Mesodermal cell (in vitro differentiated cells): ENCODE results near the gene PSD2.

Experiments used
- H3K27ac ChIP-seq: 2 replicates; pipeline ENCODE4 v1.7.0; 2013; ENCODE audit warnings: mild to moderate bottlenecking, low read depth, low read length, moderate library complexity; ENCODE audit not compliant: severe bottlenecking
- H3K36me3 ChIP-seq: 2 replicates; pipeline ENCODE4 v1.7.1; 2013; ENCODE audit warnings: mild to moderate bottlenecking, low read length, moderate library complexity; ENCODE audit not compliant: control insufficient read depth, insufficient read depth
- H3K4me1 ChIP-seq: one replicate; pipeline ENCODE4 v1.7.1; 2013; ENCODE audit warnings: mild to moderate bottlenecking, low read length; ENCODE audit not compliant: insufficient read depth, control insufficient read depth, poor library complexity, severe bottlenecking
- H3K4me3 ChIP-seq: 2 replicates; pipeline ENCODE4 v1.7.0; 2013; ENCODE audit warnings: low read length, control low read depth, mild to moderate bottlenecking; ENCODE audit not compliant: insufficient read depth, poor library complexity, severe bottlenecking; ENCODE audit errors: extremely low read depth
- H3K9me3 ChIP-seq: 2 replicates; pipeline ENCODE4 v1.7.1; 2013; ENCODE audit warnings: mild to moderate bottlenecking, low read length, moderate library complexity; ENCODE audit not compliant: control insufficient read depth
- WGBS, 2 experiments: methylation state at CpG; one replicate each; pipeline ENCODE4 v1.1.5; 2013; ENCODE audit warnings: missing lambda C conversion rate in 2 of 2; ENCODE audit not compliant: insufficient coverage in 2 of 2; 5-methylcytosine and 5-hydroxymethylcytosine counted together

PSD2 gene

DNA sequence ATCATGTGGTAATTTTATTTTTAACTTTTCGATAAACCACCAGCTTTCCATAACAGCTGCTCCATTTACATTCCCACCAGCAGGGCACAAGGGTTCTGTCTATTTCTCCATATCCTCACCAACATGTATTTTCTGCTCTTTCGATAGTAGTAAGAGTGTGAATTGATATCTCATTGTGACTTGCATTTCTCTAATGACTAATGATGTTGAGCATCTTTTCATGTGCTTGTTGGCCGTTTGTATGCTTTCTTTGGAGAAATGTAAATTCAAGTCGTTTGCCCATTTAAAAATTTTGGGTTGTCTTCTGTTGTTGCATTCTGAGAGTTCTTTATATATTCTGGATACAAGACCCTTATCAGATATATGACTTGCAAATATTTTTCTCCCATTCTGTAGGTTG lies 45.9 kb downstream of the PSD2 start:
- H3K9me3 ChIP-seq = no peaks in the 10 kb centered on the region
- no peak overlapping the region for H3K27ac ChIP-seq
- no peaks in the 10 kb centered on the region for H3K4me1 ChIP-seq
- 49 to 67% methylated on average over 1 to 2 of the region's 4 CpGs for WGBS, 2 experiments
- no peaks in the 10 kb centered on the region for H3K36me3 ChIP-seq
- H3K4me3 ChIP-seq = no peak overlapping the region

DNA sequence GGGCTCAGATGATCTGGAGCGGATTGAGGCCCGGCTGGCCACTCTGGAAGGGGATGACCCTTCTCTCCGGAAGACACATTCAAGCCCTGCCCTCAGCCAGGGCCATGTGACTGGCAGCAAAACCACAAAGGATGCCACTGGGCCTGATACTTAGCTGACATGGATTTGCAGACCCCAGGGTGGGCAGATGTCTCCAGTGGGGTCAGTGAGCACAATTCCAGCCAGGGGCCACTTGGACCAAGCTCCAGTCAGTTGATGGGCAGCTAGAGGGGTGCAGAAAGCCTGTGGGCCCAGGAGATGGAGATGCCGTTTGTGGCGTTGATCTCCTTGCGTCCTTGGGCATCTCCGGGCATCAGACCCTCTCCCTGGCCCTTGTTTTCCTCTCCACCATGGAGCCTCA lies 46.7 kb downstream of the PSD2 start:
- 84 to 92% methylated on average over 5 to 6 of the region's 7 CpGs for WGBS, 2 experiments

DNA sequence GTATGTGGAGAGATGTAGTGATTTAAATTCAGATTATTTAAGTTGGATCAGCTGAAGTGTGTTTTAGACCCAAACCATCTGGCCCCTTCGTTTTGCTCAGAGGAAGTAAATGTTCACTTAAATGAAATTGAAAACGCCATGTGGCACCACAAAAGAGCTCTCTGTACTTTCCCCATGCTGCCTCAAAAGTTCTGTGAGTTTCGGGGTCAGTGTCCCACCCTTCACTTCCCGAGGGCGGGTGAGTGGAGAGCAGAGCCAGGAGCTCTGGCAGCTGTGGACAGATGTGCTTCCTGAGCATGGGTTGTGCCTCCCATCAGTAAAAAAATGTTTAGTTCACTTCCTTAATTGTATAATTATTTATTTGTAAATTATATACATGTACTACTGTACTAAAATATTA lies 48.4 kb downstream of the PSD2 start:
- Histone ChIP-seq H3K27ac (no peak overlapping the region), H3K36me3 (no peaks in the 10 kb centered on the region), H3K4me3 (no peak overlapping the region), H3K4me1 (no peaks in the 10 kb centered on the region), H3K9me3 (no peaks in the 10 kb centered on the region)
- WGBS, 2 experiments = 64 to 80% methylated on average over 3 to 5 of the region's 5 CpGs

More for the DNA sequence above, 46.7 kb downstream of the PSD2 start:
- Histone ChIP-seq H3K27ac (no peak overlapping the region), H3K9me3 (no peaks in the 10 kb centered on the region), H3K4me1 (no peaks in the 10 kb centered on the region), H3K4me3 (no peak overlapping the region), H3K36me3 (no peaks in the 10 kb centered on the region)

DNA sequence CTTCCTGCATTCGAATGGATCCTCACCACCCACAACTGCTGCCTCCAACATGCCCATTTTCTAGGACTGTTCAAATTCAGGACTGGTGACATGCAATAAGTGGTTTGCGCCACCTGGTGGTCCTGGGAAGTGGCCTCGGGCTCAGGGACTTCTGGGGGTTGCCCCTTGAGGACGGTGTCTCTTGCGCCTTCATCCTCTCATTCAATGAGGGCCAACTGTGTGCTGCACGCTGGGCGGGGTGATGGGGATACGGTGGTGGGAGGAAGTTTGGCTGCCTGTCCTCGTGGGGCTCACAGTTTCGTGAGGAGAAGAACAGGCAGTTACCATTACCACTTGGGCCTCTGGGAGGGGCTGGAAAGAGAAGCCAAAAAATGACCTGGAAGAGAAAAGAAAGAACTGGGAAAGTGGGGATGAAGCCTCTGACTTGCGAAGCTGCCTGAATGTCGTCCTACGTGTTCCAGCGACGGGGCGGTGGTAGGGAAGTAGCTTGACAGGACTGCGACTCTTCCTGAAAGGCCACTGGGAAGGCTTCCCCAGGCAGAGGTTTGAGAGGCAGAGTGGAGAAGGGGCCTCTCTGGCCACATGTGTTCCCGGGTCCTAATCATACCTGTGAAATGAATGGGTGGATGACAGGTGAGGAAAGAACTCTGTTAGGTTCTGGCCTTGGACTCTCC lies 49.0 kb downstream of the PSD2 start:
- no peak overlapping the region for H3K4me3 ChIP-seq
- no peaks in the 10 kb centered on the region for H3K36me3 ChIP-seq
- WGBS, 2 experiments = 49 to 52% methylated on average over 12 to 13 of the region's 18 CpGs
- H3K27ac ChIP-seq = no peak overlapping the region
- H3K4me1 ChIP-seq = no peaks in the 10 kb centered on the region
- H3K9me3 ChIP-seq = no peaks in the 10 kb centered on the region

DNA sequence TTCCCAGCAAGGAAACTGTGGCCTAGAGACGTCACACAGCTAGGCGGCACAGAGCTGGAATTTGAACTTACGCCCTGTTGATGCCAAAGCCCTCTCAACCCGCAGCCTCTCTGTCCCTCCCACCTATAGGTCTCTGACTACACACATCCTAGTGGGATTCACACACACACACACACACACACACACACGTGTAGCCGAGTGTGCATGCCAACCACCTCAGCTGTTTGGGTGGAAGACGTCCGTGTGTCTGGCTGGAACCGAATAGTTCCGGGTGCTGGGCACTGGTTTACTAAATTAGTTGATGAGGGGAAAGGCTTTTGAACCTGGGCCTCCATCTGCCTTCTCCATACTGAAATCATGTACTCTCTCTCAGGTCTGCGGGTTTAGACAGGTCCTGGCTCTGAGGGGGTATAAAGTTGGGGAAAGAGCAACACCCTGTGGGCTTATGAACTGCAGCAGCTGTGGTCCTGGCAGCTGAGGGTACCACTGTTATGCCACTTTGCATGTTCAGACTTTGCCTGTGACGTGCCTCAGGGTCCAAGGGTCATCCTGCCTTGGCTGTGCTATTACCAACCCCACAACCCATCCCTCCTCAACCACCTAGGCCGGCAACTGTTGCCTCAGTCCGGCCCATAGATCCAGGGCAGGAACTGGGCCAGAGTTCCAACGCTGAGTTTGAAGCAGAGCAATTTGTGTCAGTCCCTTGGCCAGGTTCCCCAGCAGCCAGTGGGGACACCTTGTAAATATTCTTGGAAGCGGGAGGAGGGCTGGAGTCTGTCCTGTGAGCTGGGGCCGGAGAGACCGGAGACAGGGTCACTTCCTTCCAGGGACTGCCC lies 50.5 kb downstream of the PSD2 start:
- H3K4me3 ChIP-seq = no peak overlapping the region
- H3K9me3 ChIP-seq = no peaks in the 10 kb centered on the region
- WGBS, 2 experiments = 79 to 92% methylated on average over 9 to 10 of the region's 18 CpGs
- no peaks in the 10 kb centered on the region for H3K4me1 ChIP-seq
- H3K36me3 ChIP-seq = no peaks in the 10 kb centered on the region
- H3K27ac ChIP-seq = no peak overlapping the region

DNA sequence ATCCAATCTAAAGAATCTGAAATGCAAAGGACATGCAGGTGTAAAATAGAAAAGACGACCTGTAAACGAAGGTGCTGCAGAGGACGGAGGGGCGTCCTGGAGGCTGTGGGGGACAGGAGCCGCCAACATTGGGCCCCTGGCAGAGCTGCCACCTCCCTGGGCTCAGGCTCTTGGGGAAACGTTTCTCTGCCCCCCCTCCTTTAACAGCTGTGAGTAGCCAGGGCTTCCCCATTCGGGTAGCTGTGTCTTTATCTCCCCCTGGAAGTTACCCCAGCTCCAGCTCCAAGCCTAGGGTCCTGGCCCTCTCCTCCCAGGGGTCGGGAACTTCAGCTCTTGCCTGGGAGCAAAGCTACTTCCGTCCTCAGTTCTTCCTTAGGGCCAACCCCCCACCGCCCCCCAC lies 51.5 kb downstream of the PSD2 start:
- Histone ChIP-seq H3K36me3 (no peaks in the 10 kb centered on the region), H3K27ac (no peak overlapping the region), H3K4me1 (no peaks in the 10 kb centered on the region), H3K9me3 (no peaks in the 10 kb centered on the region), H3K4me3 (no peak overlapping the region)
- WGBS, 2 experiments = 65 to 71% methylated on average over 7 to 8 of the region's 10 CpGs

DNA sequence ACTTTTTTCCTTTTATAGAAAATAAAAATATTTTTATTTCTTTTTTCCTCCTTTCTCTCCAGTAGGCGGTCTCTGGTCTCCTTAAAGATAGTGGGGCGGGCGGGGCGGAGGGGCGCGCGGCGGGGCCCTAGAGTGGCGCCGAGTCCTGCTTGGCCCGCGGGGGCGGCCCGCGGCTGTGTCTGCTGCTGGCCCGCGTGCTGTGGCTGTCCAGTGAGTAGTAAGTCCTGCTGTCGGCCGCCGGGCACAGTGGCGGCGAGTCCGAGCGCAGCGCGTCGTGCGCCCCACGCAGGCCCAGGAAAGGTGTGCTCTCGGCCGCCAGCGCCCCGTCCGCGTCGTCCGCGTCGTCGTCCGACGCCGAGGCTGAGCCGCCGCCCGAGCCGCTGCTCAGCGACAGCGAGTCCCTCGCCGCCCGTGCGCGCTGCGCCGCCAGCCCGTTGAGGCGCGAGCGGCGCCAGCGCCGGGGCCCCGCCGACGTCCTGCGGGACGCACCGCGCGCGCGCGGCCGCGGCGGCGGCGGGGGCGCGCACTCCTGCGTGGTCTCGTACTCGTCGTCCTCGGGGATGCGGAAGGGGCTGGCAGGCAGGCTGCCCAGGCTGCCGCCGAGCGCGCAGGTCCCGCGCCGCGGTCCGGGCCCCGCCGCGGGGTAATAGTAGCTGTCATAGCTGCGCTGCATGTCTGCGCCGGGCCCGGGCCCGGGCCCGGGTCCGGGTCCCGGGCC lies 52.3 kb downstream of the PSD2 start:
- WGBS, 2 experiments = 2 to 5% methylated on average over 90 to 99 of the region's 107 CpGs

DNA sequence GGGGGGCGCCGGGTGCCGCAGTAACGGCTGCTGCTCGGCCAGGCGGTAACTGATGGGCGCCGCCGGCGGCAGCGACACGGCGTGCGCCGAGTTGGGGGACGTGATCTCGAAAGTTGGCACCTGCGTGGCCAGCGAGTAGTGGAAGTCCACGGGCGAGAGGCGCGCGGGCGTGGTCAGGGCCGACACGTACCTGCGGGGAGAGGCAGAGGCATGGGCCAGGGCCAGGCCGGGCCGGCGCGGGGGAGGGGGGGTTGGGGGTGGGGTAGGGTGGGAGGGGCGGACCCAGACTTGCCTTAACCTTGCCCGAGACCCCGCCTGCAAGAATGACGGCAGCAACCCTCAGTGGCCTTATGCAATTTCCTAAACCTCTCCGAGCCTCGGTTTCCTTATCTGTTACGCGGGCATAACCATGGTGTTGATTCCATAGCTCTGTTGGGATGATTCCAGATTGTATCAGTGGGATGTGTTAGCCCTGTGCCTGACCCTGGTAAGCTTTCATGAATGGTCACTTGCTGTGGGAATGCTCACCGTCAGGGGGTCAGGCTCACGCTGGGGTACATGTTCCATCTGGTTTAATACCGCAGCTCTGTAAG lies 53.0 kb downstream of the PSD2 start:
- Histone ChIP-seq H3K4me3 (peak overlapping the region; percentile 49), H3K27ac (no peak overlapping the region)
- 24 to 26% methylated on average over 23 to 26 of the region's 43 CpGs for WGBS, 2 experiments

More for the DNA sequence above, 52.3 kb downstream of the PSD2 start:
- Histone ChIP-seq H3K4me3 (peak overlapping the region; percentile 49), H3K27ac (no peak overlapping the region), H3K4me1 (no peaks in the 10 kb centered on the region), H3K36me3 (no peaks in the 10 kb centered on the region), H3K9me3 (no peaks in the 10 kb centered on the region)

DNA sequence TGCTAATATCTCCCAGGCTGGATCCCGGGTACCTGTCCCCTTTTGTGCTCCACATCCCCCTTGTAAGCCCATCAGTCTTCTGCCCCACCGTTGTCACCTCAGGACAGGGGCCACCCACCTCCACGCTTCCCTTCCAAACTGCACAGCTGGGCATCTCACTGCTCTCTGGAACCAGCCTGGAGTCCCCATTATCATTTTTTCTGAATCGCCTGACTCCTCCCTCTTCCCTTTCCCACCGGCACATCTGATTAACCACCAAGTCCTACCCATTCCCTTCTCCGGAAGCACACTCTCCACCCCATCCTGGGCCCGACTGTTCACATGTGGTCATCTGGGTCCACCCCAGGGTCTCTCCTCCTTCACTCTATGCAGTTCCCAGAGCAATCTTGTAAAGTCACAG lies 53.9 kb downstream of the PSD2 start:
- 82 to 84% methylated on average over 6 to 7 of the region's 7 CpGs for WGBS, 2 experiments
- Histone ChIP-seq H3K4me1 (no peaks in the 10 kb centered on the region), H3K9me3 (no peaks in the 10 kb centered on the region)

More for the DNA sequence above, 53.0 kb downstream of the PSD2 start:
- H3K4me1 ChIP-seq = no peaks in the 10 kb centered on the region
- no peaks in the 10 kb centered on the region for H3K9me3 ChIP-seq
- no peaks in the 10 kb centered on the region for H3K36me3 ChIP-seq

DNA sequence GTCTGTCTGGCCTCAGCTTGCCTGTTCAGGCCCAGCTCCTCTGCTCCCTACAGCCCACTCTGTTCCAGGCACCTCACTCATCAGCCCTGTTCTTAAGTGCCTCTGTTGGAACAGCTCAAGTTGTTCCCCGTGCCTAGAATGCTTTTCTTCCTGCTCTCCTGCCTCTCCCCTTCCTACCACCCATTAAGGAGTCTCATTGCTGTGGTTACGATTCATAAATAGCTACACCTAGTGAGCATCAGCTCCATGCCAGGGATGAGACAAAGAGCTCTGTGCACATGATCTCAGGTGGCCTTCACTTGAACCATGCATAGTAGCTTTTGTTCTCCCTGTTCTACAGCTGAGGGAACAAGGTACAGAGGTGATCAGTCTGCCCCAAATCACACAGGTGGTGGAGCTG lies 54.3 kb downstream of the PSD2 start:
- 82 to 89% methylated on average over 2 of the region's 2 CpGs for WGBS, 2 experiments
- Histone ChIP-seq H3K27ac (peak overlapping the region; percentile 16), H3K4me1 (no peaks in the 10 kb centered on the region), H3K9me3 (no peaks in the 10 kb centered on the region), H3K4me3 (no peak overlapping the region), H3K36me3 (no peaks in the 10 kb centered on the region)

More for the DNA sequence above, 53.9 kb downstream of the PSD2 start:
- Histone ChIP-seq H3K36me3 (no peaks in the 10 kb centered on the region), H3K4me3 (no peak overlapping the region), H3K27ac (peak overlapping the region; percentile 16)
